Stimulated activated naive CD4-positive, alpha-beta T cell treated with Interleukin-2 at 50 U/mL for 16 hours (primary cell): Measurements from ENCODE around the gene SNX8.
"Not testable (repeated sequence)": the region's sequence is repeated elsewhere in the genome, so short reads cannot be mapped to it uniquely, and the experiment has no call there.

Experiments used
- DNase-seq: peaks from one replicate; lab custom pipeline; 2025; lab: John Stamatoyannopoulos, UW

Gene SNX8, protein sequence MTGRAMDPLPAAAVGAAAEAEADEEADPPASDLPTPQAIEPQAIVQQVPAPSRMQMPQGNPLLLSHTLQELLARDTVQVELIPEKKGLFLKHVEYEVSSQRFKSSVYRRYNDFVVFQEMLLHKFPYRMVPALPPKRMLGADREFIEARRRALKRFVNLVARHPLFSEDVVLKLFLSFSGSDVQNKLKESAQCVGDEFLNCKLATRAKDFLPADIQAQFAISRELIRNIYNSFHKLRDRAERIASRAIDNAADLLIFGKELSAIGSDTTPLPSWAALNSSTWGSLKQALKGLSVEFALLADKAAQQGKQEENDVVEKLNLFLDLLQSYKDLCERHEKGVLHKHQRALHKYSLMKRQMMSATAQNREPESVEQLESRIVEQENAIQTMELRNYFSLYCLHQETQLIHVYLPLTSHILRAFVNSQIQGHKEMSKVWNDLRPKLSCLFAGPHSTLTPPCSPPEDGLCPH

DNA sequence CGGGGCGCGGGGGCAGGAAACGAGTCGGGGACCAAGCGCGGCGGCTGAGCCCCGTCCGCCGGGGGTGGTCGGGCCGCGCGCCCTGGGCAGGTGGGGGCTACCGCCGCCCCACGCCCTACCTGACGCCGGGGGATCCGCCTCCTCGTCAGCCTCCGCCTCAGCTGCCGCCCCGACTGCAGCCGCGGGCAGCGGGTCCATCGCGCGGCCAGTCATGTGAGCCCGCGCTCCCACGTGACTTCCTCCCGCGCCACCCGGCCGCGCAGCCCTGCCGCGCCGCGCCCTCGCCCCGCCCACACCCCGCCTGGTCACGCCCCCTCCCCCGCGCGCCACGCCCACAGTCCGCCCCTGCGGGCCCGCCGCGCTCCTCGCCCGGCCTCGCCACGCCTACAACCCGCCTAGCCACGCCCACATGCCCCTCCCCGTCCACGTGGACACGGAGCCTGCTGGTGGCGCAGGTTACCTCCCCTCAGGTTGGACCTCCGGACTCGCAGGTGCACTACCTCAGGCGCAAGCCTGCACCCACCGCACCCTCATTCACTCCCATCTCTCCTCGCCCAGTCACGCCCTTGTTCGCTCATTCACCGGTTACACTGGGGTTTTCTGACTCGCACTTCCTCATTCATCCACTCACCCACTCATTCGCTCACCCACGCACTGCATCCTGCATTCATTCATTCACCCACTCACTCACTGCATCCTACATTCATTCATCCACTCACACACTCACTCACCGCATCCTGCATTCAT, at the start of gene SNX8:
TSS of gene SNX8 (minus strand) at position 233 of the 747 bp plus-strand sequence. CDS start at position 213, 20 bp downstream.
- DNase-seq, result peak; percentile 90

GRCh38 chr7:2362385-2363088, 48.3 kb upstream of the SNX8 start:
- no peak for DNase-seq

GRCh38 chr7:2360796-2361195, 46.6 kb upstream of the SNX8 start:
- DNase-seq, result no peak

GRCh38 chr7:2359610-2360009, 45.4 kb upstream of the SNX8 start:
- no peak for DNase-seq

DNA sequence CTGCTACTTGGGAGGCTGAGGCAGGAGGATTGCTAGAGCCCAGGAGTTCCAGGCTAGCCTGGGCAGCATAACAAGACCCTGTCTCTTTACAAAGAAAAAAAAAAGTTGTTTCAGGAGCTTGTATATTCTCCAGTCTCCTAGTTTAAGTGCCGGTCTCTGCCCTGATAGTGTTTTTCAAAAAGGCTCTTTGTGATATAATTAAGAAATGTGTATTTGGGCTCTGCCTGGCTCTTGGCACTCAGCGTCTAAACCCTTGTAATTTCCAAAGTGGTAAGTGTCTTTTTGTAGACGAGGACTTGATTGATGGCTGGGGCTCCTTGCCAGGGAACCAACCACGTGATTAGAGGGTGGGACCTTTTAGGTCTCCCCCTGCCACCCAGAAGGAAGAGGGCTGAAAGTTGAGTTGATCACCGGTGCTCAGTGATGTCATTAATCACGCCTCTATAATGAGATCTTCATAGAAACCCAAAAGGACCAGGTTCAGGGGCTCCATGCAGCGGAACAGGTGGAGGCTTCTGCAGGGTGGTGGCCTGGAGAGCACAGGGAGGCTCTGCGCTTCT, 44.8 kb upstream of the SNX8 start:
- no peak for DNase-seq

GRCh38 chr7:2357571-2357970, 43.3 kb upstream of the SNX8 start:
- no peak for DNase-seq

DNA sequence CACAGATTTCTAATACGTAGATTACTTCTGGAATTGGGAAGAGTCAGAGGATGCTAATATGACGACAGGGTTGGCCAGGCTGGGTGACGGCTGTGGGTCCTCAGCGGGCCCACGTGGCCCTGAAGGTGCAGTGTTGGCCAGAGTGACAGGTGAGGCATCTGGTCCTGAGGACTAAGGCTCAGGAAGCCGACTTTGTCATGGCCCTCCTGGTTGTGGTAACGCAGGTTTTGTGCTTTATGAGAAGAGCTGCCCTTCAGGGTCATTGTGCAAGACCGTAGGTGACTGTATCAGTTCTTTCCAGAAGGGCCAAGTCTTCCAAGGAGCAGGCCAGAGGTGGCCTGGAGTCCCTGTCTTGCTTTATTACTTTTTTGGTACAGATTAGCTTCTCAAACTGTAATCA, 42.9 kb upstream of the SNX8 start:
- no peak for DNase-seq

DNA sequence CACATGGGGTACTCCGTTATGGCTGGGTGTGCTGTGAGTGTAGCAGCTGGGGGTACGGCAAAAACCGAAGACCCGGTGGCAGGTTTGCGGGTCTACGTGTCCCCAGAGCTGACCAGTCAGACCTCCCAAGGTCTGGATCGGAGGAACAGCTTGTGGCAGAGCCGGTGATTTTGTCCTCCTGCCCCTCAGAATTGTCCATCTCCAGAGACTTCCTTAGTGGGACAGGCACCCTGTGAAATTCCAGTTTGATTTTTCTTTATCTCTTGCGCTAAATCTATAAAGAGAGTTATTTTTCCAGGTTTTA, 41.4 kb upstream of the SNX8 start:
- DNase-seq, result no peak

DNA sequence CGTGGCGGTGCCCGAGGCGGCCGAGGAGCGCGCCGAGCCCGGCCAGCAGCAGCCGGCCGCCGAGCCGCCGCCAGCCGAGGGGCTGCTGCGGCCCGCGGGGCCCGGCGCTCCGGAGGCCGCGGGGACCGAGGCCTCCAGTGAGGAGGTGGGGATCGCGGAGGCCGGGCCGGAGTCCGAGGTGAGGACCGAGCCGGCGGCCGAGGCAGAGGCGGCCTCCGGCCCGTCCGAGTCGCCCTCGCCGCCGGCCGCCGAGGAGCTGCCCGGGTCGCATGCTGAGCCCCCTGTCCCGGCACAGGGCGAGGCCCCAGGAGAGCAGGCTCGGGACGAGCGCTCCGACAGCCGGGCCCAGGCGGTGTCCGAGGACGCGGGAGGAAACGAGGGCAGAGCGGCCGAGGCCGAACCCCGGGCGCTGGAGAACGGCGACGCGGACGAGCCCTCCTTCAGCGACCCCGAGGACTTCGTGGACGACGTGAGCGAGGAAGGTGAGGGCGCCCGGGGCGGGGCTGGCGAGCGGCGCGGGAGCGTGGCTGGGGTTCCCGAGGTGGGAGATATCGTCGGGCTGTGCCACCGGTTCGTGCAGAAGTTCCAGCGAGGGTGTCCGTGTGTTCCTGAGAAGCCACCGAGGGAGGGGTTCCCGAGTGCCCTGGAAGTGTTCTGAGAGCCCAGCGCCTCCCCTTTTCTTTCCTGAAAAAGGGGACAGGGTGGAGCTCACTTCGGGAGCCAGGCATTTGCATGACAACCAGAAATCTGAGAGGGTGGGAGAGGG, 40.9 kb upstream of the SNX8 start:
- DNase-seq, result no peak

GRCh38 chr7:2354186-2354938, 40.1 kb upstream of the SNX8 start, which contains the start of gene EIF3B:
Gene EIF3B (plus strand): TSS chr7:2354827. CDS start chr7:2354922, 95 bp downstream.
- DNase-seq, result peak; percentile 85

DNA sequence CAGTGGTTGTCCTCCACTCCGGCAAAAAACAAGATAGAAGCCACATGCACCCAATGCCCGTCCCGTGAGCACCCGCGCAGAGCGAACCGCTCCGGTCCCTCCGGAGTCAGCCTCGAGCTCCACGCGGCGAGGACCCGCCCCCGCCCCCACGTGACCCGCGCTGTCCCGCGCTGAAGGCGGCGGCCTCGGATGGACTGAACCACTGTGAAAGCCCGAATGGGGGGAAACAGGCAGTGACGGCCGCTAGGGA, 39.6 kb upstream of the SNX8 start:
- peak; percentile 90 for DNase-seq

DNA sequence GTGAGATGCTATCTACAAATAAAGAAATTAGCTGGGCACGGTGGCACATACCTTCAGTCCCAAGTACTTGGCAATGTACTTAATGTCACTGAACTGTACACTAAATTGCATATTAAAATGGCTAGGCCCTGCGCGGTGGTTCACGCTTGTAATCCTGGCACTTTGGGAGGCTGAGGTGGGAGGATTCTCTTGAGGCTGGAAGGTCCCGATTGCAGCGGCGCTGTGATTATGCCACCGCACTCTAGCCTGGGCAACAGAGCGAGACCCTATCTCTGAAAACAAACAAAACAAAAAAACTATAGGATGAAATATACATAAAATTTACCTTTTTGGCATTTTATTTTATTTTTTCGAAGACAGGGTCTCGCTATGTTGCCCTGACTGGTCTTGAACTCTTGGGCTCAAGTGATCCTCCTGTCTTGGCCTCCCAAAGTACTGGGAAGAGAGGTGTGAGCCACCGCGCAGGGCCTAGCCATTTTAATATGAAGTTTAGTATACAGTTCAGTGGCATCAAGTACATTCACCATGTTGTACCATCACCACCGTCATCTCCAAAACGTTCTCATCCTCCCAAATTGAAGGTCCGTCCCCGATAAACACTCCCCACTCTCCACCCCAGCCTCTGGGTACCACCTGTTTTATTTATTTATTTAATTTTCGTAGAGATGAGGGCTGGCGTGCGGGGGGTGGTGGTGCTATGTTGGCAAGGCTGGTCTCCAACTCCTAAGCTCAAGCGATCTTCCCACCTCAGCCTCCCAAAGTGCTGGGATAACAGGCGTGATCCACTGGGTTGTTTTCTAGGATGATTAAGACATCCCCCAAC, 39.1 kb upstream of the SNX8 start:
- DNase-seq, result no peak

GRCh38 chr7:2350861-2351260, 36.6 kb upstream of the SNX8 start:
- no peak for DNase-seq

DNA sequence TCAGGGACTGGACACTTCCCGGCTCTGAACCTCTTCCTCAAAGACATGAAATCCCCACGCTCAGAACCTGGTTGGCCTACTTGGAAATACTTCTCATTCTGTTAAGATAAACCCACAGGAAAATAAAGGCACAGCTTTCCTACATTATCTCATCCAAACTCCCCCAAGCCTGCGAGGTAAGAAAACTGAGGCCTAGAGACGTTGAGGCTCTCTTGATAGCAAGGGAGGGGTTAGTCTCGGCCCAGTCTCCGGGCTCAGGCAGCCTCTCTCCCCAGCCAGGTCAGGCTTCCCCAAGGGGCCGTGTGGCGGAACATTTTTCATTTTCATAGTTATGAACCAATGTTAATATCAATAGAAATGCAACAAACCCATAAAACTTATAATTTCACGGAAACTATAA, 35.8 kb upstream of the SNX8 start:
- DNase-seq, result no peak

GRCh38 chr7:2347351-2348063, 33.3 kb upstream of the SNX8 start:
- DNase-seq, result not testable (repeated sequence)

DNA sequence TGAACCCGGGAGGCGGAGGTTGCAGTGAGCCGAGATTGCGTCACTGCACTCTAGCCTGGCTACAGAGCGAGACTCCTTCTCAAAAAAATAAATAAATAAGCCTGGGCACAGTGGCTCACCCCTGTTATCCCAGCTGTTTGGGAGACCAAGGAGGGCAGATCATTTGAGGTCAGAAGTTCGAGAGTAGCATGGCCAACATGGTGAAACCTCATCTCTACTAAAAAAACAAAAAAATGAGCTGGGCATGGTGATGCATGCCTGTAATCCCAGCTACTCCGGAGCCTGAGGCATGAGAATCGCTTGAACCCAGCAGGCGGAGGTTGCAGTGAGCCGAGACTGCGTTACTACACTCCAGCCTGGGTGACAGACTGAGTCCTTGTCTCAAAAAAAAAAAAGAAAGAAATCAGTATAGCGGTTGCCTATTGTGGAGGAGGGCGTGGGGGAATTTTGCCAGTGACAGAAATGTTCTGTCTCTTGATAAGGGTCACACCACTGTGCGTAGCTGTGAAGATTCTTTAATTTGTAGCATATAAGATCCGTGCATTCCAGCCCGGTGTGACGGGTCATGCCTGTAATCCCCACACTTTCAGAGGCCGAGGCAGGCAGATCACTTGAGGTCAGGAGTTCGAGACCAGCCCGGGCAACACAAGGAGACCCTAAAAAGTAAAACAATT, 22.5 kb upstream of the SNX8 start:
- no peak for DNase-seq

DNA sequence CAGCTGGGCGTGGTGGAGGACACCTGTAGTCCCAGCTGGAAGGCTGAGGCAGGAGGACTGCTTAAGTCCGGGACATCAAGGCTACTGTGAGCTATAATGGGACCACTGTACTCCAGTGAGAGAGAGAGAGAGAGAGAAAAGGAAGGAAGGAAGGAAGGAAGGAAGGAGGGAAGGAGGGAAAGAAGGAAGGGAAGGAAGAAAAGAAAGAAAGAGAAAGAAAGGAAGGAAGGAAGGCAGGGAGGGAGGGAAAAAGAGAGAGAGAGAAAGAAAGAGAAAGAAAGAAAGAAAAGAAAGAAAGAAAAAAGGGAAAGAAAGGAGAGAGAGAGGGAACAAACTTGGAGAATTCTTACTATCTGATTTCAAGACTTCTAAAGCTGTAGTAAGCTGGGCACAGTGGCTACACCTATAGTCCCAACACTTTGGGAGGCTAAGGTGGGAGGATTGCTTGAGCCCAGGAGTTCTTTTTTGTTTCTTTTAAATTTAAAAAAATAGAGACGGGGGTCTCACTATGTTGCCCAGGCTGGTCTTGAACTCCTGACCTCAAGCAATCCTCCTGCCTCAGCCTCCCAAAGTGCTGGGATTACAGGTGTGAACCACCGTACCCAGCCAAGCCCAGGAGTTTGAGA, 18.5 kb upstream of the SNX8 start:
- DNase-seq, result not testable (repeated sequence)

DNA sequence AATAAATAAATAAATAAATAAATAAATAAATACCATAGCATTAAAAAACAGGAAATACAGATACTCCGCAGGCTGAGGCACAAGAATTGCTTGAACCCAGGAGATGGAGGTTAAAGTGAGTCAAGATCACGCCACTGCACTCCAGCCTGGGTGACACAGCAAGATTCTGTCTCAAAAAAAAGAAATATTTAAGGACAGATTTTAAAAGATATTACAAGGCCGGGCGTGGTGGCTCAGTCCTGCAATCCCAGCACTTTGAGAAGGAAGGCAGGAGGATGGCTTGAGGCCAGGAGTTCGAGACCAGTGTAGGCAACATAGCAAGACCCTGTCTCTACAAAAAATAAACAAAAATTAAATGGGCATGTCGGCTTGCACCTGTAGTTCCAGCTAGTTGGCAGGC, 17.5 kb upstream of the SNX8 start:
- DNase-seq, result no peak

DNA sequence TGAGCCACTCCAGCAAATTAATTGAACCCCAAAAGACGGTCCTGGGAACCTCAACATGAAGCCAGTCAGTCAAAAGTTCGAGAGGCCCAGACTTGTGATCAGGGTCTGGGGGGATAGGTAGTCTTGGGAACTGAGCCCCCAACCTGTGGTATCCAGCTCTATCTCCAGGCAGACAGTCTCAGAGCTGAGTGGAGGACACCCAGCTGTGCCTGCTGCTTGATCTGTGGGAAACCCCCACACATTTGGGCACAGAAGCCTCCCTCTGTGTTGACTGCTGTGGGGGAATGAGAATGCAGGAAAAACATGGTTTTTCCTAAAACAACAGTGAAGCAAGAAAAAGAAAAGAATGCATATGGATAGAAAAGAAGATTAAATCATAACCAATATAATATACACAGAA, 16.3 kb upstream of the SNX8 start:
- DNase-seq, result no peak
